NT2/D1 (cell line): Measurements from ENCODE around the gene SOCS3.

ENCODE experiments used
- DNase-seq: peaks from one replicate; pipeline ENCODE4 v3.0.0-alpha.2; 2011; ENCODE audit warnings: low read depth, low spot score
- H3K27me3 ChIP-seq: 2 replicates; pipeline ENCODE4 v1.6.0; 2011; ENCODE audit warnings: mild to moderate bottlenecking; ENCODE audit not compliant: insufficient read length, insufficient read depth
- H3K36me3 ChIP-seq: 2 replicates; pipeline ENCODE4 v1.6.1; 2011; ENCODE audit warnings: mild to moderate bottlenecking, low read length, mixed read lengths; ENCODE audit not compliant: insufficient read depth, insufficient read length
- H3K4me1 ChIP-seq: 2 replicates; pipeline ENCODE4 v1.5.1; 2011; ENCODE audit not compliant: insufficient read depth, insufficient read length
- H3K4me3 ChIP-seq: 2 replicates; pipeline ENCODE4 v1.5.1; 2011; ENCODE audit warnings: low read depth; ENCODE audit not compliant: insufficient read length
- H3K9ac ChIP-seq: 2 replicates; pipeline ENCODE4 v1.6.0; 2011; ENCODE audit warnings: low read depth; ENCODE audit not compliant: insufficient read length
- H3K9me3 ChIP-seq: 2 replicates; pipeline ENCODE4 v1.5.1; 2011; ENCODE audit warnings: mild to moderate bottlenecking, low read length; ENCODE audit not compliant: insufficient read depth
- SUZ12 ChIP-seq: IDR thresholded peaks from 2 replicates; pipeline ENCODE4 v1.6.1; 2011; ENCODE audit not compliant: insufficient read length, insufficient read depth; ENCODE audit errors: extremely low read depth
- YY1 ChIP-seq: IDR thresholded peaks from 2 replicates; pipeline ENCODE4 v1.6.1; 2011; ENCODE audit not compliant: insufficient read length, insufficient read depth
- ZNF274 ChIP-seq: IDR thresholded peaks from 2 replicates; pipeline ENCODE4 v1.6.1; 2011; ENCODE audit warnings: mild to moderate bottlenecking, low read depth, low read length

SOCS3 gene

DNA sequence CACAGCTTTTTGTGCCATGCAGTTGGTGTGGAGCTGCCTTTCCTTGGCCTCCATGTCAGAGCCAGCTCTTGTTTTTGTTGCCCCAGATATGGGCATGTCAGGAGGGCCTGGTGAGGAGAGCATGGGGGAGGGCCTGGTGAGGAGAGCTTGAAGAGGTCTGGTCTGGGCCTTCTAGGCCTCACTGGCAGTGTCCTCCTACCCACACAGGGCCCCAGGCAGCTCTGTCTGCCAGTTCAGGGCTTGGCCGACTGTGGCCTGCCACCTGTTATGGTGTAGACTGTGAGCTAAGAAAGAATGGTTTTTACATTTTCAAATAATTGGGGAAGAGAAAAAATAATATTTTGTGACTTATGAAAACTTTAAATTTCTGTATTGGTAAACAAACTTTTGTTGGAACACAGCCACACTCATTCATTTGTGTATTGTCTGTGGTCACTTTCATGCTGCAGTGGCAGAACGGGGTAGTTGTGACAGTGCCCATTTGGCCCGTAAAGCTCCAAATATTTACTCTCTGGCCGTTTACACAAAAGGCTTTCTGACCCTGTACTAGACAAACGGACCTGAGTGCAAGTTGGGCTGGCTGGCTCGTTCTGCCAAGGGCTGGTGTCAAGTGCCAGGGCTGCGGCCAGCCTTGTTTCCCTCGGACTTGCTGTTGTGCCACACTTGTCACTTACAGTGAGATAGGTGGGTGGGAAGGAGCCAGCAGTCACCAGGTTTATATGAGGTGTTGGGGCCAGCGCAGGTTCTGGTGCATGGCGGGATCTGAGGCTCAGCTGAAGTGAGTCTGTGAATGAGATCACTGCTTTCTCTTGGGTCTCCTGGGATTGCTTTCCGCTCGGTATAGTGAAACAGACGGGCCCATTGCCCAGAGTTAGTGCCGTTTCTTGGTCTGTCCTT is 36.8 kb upstream of the SOCS3 start:
- Histone ChIP-seq H3K4me1 (peaks cover 9% of the 10 kb centered on the region), H3K36me3 (peaks cover 89% of the 10 kb centered on the region), H3K9ac (no peak overlapping the region), H3K9me3 (no peaks in the 10 kb centered on the region), H3K27me3 (no peaks in the 10 kb centered on the region), H3K4me3 (no peak overlapping the region)
- DNase-seq: no peak
- TF ChIP-seq SUZ12 (no peak), ZNF274 (no peak), YY1 (no peak)

DNA sequence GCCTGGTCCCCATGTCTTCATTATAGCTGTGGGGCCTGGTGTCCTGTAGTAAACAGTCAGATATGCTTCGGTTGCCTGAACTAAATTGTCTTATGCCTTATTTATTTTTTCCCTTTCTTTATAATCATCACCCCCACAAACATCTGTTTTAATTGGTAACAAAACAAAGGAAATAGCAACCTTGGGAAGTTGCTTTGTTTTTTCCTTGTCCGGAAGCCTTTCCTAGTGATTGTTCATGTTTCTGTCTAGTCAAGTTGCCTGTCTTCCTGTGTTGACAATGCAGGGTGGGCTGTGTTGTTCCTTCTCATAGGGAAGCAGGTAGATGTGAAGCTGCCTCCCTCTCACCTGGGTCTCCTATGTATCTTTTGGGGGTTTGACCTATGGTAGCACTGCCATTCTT is 35.3 kb upstream of the SOCS3 start:
- no peaks in the 10 kb centered on the region for H3K9me3 ChIP-seq
- no peak overlapping the region for H3K4me3 ChIP-seq
- no peak overlapping the region for H3K9ac ChIP-seq
- no peak for TF ChIP-seq YY1
- no peaks in the 10 kb centered on the region for H3K27me3 ChIP-seq
- H3K4me1 ChIP-seq: no peaks in the 10 kb centered on the region
- H3K36me3 ChIP-seq: peaks cover 74% of the 10 kb centered on the region
- DNase-seq: no peak

DNA sequence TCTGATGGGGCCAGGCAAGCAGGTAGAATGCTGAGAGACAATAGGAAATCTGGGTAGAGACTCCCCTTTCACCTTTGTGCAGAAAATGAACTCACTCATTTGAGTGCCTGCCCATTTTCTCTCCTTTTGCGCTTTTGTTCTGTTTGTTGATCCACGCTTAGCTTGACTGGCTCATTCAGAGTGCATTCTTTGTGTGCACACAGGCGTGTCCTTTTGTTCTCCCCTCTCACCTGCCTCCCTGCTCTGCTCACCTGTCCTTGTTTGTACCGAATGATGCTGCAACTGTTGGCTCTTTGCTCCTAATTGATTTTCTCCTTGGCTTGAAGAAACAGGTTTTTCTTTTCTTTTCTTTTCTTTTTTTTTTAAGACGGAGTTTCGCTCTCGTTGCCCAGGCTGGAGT is 34.3 kb upstream of the SOCS3 start:
- TF ChIP-seq SUZ12: no peak
- TF ChIP-seq YY1: no peak
- TF ChIP-seq ZNF274: no peak
- Histone ChIP-seq H3K4me1 (peaks cover 3% of the 10 kb centered on the region), H3K27me3 (no peaks in the 10 kb centered on the region), H3K9ac (no peak overlapping the region), H3K9me3 (no peaks in the 10 kb centered on the region), H3K4me3 (no peak overlapping the region), H3K36me3 (peaks cover 64% of the 10 kb centered on the region)
- DNase-seq: no peak

DNA sequence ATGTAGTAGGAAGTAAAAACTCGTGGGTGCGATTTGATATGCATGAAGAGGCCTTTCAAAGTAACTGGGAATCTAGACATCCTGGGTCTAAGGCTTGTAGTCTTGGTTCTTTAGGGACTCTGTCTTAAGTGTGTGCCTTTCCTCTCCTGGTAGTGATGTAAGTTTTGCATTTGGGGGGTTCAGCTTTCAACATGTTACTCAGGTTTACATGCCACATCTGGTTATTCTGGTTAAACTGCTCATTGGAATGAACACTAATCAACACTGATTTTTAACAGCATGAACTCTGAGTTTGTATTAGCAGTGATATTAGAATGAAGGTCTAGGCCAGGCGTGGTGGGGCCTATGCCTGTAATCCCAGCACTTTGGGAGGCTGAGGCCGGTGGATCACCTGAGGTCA is 33.7 kb upstream of the SOCS3 start:
- Histone ChIP-seq H3K4me3 (no peak overlapping the region), H3K4me1 (peaks cover 3% of the 10 kb centered on the region), H3K36me3 (peaks cover 58% of the 10 kb centered on the region), H3K9ac (no peak overlapping the region), H3K27me3 (no peaks in the 10 kb centered on the region), H3K9me3 (no peaks in the 10 kb centered on the region)
- DNase-seq: no peak
- TF ChIP-seq SUZ12: no peak
- no peak for TF ChIP-seq ZNF274
- no peak for TF ChIP-seq YY1

DNA sequence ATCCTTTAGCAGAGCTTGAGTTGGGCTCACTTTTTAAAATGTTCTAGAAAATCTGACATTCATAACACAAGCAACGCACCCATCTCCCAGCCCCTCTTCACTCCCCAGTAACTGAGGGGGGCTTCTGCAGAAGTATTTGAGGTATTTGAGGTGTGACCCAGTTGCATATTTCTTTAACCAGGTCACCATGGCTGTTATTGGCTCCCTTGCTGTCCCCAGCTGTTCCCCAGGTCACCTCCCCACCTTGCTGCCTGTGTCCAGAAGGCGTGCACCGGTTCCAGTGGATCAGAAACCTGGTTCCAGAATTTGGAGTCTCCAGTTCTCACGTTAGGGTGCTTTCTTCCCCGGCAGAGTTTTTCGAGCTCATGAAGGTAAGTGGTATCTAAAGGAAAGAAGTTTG is 32.4 kb upstream of the SOCS3 start:
- Histone ChIP-seq H3K9me3 (no peaks in the 10 kb centered on the region), H3K4me1 (peaks cover 5% of the 10 kb centered on the region), H3K9ac (no peak overlapping the region), H3K4me3 (no peak overlapping the region), H3K27me3 (no peaks in the 10 kb centered on the region), H3K36me3 (peaks cover 52% of the 10 kb centered on the region)
- no peak for DNase-seq
- TF ChIP-seq SUZ12 (no peak), ZNF274 (no peak), YY1 (no peak)

DNA sequence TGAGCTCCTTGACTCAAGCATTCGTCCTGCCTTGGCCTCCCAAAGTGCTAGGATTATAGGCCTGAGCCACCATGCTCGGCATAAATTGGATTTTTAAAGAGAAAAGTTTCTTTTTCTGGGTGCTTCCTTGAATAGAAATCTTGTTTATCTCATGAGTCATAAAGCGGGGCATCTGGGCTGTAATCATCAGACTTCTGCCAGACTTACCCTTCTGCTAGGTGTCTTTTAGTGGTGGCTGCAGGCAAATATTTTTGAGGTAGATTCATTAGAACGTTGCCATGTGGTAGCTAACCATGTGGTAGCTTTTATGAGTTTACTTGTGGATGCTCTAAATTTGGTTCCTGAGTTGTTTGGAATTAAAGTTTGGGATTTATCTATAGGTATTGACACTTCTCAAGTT is 32.0 kb upstream of the SOCS3 start:
- DNase-seq: no peak
- Histone ChIP-seq H3K4me3 (no peak overlapping the region), H3K36me3 (peaks cover 48% of the 10 kb centered on the region), H3K9me3 (no peaks in the 10 kb centered on the region), H3K4me1 (peaks cover 5% of the 10 kb centered on the region), H3K9ac (no peak overlapping the region), H3K27me3 (no peaks in the 10 kb centered on the region)
- no peak for TF ChIP-seq YY1
- TF ChIP-seq ZNF274: no peak
- TF ChIP-seq SUZ12: no peak

DNA sequence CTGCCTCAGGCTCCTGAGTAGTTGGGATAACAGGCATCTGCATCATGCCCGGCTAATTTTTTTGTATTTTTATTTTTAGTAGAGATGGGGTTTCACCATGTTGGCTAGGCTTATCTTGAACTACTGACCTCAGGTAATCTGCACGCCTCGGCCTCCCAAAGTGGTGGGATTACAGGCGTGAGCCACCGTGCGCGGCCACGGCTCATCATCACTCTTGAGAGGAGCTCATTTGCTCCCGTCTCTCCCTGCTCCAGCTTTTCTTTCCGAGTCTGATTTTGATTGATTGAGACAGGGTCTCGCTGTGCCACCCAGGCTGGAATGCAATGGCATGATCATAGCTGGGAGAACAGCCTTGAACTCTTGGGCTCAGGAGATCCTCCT is 31.2 kb upstream of the SOCS3 start:
- H3K4me3 ChIP-seq: no peak overlapping the region
- H3K27me3 ChIP-seq: no peaks in the 10 kb centered on the region
- no peak overlapping the region for H3K9ac ChIP-seq
- no peaks in the 10 kb centered on the region for H3K9me3 ChIP-seq
- H3K36me3 ChIP-seq: peaks cover 40% of the 10 kb centered on the region
- DNase-seq: no peak
- peaks cover 5% of the 10 kb centered on the region for H3K4me1 ChIP-seq
- TF ChIP-seq YY1: no peak
- no peak for TF ChIP-seq SUZ12
- TF ChIP-seq ZNF274: no peak

DNA sequence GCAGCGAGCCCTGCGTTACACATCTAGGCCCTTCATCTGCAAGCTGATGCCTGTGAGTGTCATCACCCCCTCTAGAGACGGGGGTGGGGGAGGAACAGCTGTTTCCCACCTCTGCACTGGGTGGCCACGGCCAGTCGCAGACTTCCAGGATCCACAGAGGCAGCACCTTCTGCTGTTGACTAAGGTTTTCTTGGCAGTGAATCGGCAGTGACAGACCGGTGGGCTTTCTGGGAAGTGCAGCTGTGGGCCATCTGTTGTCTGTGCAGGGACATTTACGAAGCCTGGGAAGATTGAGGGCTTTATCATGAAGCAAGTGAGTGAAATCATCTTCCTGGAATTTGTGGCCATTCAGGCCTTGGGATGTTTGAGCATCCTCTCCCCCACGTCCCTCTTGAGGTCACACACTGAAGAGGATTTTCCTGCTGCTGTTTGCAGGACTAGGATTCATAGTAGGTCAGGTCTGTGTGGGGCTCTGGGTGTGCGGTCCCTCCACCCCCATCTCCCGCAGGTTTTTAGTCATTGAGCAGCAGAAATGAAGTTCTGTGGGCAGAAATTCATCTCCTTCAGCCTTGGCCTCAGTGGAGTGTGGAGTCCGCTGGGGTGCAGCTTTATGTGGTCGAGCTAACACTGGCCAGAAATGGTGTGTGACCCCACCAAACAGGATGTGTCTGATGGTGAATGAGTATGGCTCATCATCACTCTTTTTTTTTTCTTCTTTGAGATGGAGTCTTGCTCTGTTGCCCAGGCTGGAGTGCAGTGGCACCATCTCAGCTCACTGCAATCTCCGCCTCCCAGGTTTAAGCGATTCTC is 30.6 kb upstream of the SOCS3 start:
- DNase-seq: no peak
- Histone ChIP-seq H3K36me3 (peaks cover 34% of the 10 kb centered on the region), H3K9ac (no peak overlapping the region), H3K4me3 (no peak overlapping the region), H3K27me3 (no peaks in the 10 kb centered on the region), H3K4me1 (peaks cover 9% of the 10 kb centered on the region), H3K9me3 (no peaks in the 10 kb centered on the region)
- no peak for TF ChIP-seq SUZ12
- TF ChIP-seq YY1: no peak
- no peak for TF ChIP-seq ZNF274
